MM.1S (cell line): ENCODE results near the gene PKHD1.

ENCODE experiments used
- DNase-seq: peaks from one replicate; pipeline ENCODE4 v3.0.0-alpha.2; 2015
- H2AFZ ChIP-seq: fragments of 300-600 bp; sonication (generic); 2 replicates; pipeline ENCODE4 v1.6.0; 2016; ENCODE audit warnings: antibody characterized with exemption, low read length
- H3F3A ChIP-seq: fragments of 300-600 bp; sonication (generic); 2 replicates; pipeline ENCODE4 v1.6.1; 2016; ENCODE audit warnings: mild to moderate bottlenecking, antibody characterized with exemption, low read length, moderate library complexity, mixed read lengths; ENCODE audit not compliant: insufficient read depth
- H3K27ac ChIP-seq: fragments of 300-600 bp; sonication (generic); 2 replicates; pipeline ENCODE4 v1.5.1; 2016; ENCODE audit warnings: mild to moderate bottlenecking, low read length
- H3K27me3 ChIP-seq: fragments of 300-600 bp; sonication (generic); replicated peaks from 2 replicates; pipeline ENCODE4 v1.6.0; 2016; ENCODE audit warnings: low read length; ENCODE audit not compliant: insufficient read depth
- H3K36me3 ChIP-seq: fragments of 300-600 bp; sonication (generic); replicated peaks from 2 replicates; pipeline ENCODE4 v1.6.1; 2016; ENCODE audit warnings: mild to moderate bottlenecking, low read length, mixed read lengths; ENCODE audit not compliant: insufficient read depth
- H3K4me1 ChIP-seq: fragments of 300-600 bp; sonication (generic); 2 replicates; pipeline ENCODE4 v1.6.1; 2016; ENCODE audit warnings: low read length, mixed read lengths
- H3K4me2 ChIP-seq: fragments of 300-600 bp; sonication (generic); 2 replicates; pipeline ENCODE4 v1.6.0; 2016; ENCODE audit warnings: low read depth, low read length
- H3K4me3 ChIP-seq: fragments of 300-600 bp; sonication (generic); 2 replicates; pipeline ENCODE4 v1.5.1; 2016; ENCODE audit warnings: low read length, mixed read lengths
- H3K79me2 ChIP-seq: fragments of 300-600 bp; sonication (generic); 2 replicates; pipeline ENCODE4 v1.6.1; 2016; ENCODE audit warnings: mixed run types, low read length, mixed read lengths
- H3K9ac ChIP-seq: fragments of 300-600 bp; sonication (generic); 2 replicates; pipeline ENCODE4 v1.6.1; 2016; ENCODE audit warnings: low read length, mixed read lengths
- H3K9me2 ChIP-seq: fragments of 300-600 bp; sonication (generic); replicated peaks from 2 replicates; pipeline ENCODE4 v1.6.1; 2016; ENCODE audit warnings: mild to moderate bottlenecking, low read length, mixed read lengths; ENCODE audit not compliant: insufficient read depth
- H3K9me3 ChIP-seq: fragments of 300-600 bp; sonication (generic); replicated peaks from 2 replicates; pipeline ENCODE4 v1.6.1; 2016; ENCODE audit warnings: mild to moderate bottlenecking, low read length, mixed read lengths; ENCODE audit not compliant: insufficient read depth
- H4K20me1 ChIP-seq: fragments of 300-600 bp; sonication (generic); 2 replicates; pipeline ENCODE4 v1.6.1; 2016; ENCODE audit warnings: mild to moderate bottlenecking, low read length, moderate library complexity, mixed read lengths; ENCODE audit not compliant: insufficient read depth
- CTCF ChIP-seq: fragments of 300-600 bp; sonication (generic); IDR thresholded peaks from 2 replicates; pipeline ENCODE4 v1.5.1; 2016; ENCODE audit warnings: antibody characterized with exemption, low read length, mixed read lengths
- EZH2 ChIP-seq: fragments of 300-600 bp; sonication (generic); optimal IDR thresholded peaks from 2 replicates; pipeline ENCODE3; 2017; ENCODE audit warnings: low read depth, mild to moderate bottlenecking, antibody characterized with exemption, low read length, mixed read lengths
- EZH2phosphoT487 ChIP-seq: fragments of 300-600 bp; sonication (generic); IDR thresholded peaks from 2 replicates; pipeline ENCODE4 v1.6.1; 2018; ENCODE audit warnings: antibody characterized with exemption, low read length

The PKHD1 gene

GRCh38 chr6:51753635-51754034, 333.8 kb downstream of the PKHD1 start:
- Histone ChIP-seq H3K4me2 (no peak overlapping the region), H3K36me3 (no peaks in the 10 kb centered on the region), H2AFZ (no peak overlapping the region), H3K9ac (no peak overlapping the region), H3K27ac (no peak overlapping the region), H4K20me1 (no peaks in the 10 kb centered on the region), H3K4me3 (no peak overlapping the region), H3K4me1 (no peaks in the 10 kb centered on the region), H3K79me2 (no peaks in the 10 kb centered on the region), H3F3A (no peaks in the 10 kb centered on the region), H3K9me3 (no peaks in the 10 kb centered on the region), H3K27me3 (no peaks in the 10 kb centered on the region), H3K9me2 (no peaks in the 10 kb centered on the region)
- no peak for DNase-seq
- TF ChIP-seq EZH2 (no peak), EZH2phosphoT487 (no peak), CTCF (peak; percentile 17)

GRCh38 chr6:51743999-51744398, 343.4 kb downstream of the PKHD1 start:
- Histone ChIP-seq H3K36me3 (no peaks in the 10 kb centered on the region), H2AFZ (no peak overlapping the region)

GRCh38 chr6:51740658-51741057, 346.8 kb downstream of the PKHD1 start:
- H3K4me3 ChIP-seq = no peak overlapping the region
- H3K4me2 ChIP-seq = no peak overlapping the region
- no peak overlapping the region for H3K27ac ChIP-seq
- H3K9me3 ChIP-seq = no peaks in the 10 kb centered on the region
- H3K4me1 ChIP-seq = no peaks in the 10 kb centered on the region
- no peaks in the 10 kb centered on the region for H3K9me2 ChIP-seq
- H3K27me3 ChIP-seq = no peaks in the 10 kb centered on the region
- no peaks in the 10 kb centered on the region for H3F3A ChIP-seq
- H4K20me1 ChIP-seq = no peaks in the 10 kb centered on the region
- H3K79me2 ChIP-seq = no peaks in the 10 kb centered on the region
- DNase-seq = no peak
- no peak overlapping the region for H3K9ac ChIP-seq
- TF ChIP-seq EZH2phosphoT487 (no peak), CTCF (no peak), EZH2 (no peak)
- H3K36me3 ChIP-seq = no peaks in the 10 kb centered on the region
- no peak overlapping the region for H2AFZ ChIP-seq

More at GRCh38 chr6:51743999-51744398, 343.4 kb downstream of the PKHD1 start:
- H3K9me3 ChIP-seq = no peaks in the 10 kb centered on the region
- H3K9ac ChIP-seq = no peak overlapping the region
- no peaks in the 10 kb centered on the region for H3K27me3 ChIP-seq
- H3K4me3 ChIP-seq = no peak overlapping the region
- DNase-seq = no peak
- no peak overlapping the region for H3K27ac ChIP-seq
- no peaks in the 10 kb centered on the region for H3K4me1 ChIP-seq
- H3K9me2 ChIP-seq = no peaks in the 10 kb centered on the region
- H3K4me2 ChIP-seq = no peak overlapping the region
- no peaks in the 10 kb centered on the region for H3F3A ChIP-seq
- H4K20me1 ChIP-seq = no peaks in the 10 kb centered on the region
- H3K79me2 ChIP-seq = no peaks in the 10 kb centered on the region
- TF ChIP-seq EZH2 = no peak
- no peak for TF ChIP-seq CTCF
- TF ChIP-seq EZH2phosphoT487 = no peak
